Stimulated activated CD4-positive, alpha-beta T cell treated with anti-CD3 and anti-CD28 coated beads, Interleukin-1b, Interleukin-23, amount 100 ng/mL, for 24 hours (primary cell): Measurements from ENCODE around the gene CD3E.
"Not testable (repeated sequence)": the region's sequence is repeated elsewhere in the genome, so short reads cannot be mapped to it uniquely, and the experiment has no call there.

ENCODE experiments used
- DNase-seq, 4 experiments: peaks; one replicate each; pipeline ENCODE4 v3.0.0-alpha.2; 2020; ENCODE audit warnings: low read depth in 4 of 4, low spot score in 1 of 4

CD3E gene

GRCh38 chr11:118290923-118291322, 13.6 kb upstream of the CD3E start:
- DNase-seq, result no peak

- no peak for DNase-seq
Measured at GRCh38 chr11:118291477-118292135, 12.9 kb upstream of the CD3E start.

- no peak for DNase-seq
Measured at GRCh38 chr11:118294053-118294452, 10.5 kb upstream of the CD3E start.

GRCh38 chr11:118295199-118295598, 9.3 kb upstream of the CD3E start:
- DNase-seq, result no peak

GRCh38 chr11:118295815-118296454, 8.6 kb upstream of the CD3E start:
- no peak for DNase-seq

- DNase-seq, result no peak
Measured at GRCh38 chr11:118301600-118302195, 2.8 kb upstream of the CD3E start.

GRCh38 chr11:118304227-118304567, 333 bp upstream of the CD3E start:
- DNase-seq, result no peak

- DNase-seq, result no peak
Measured at GRCh38 chr11:118305726-118306125, 1.2 kb downstream of the CD3E start.

GRCh38 chr11:118306556-118306955, 2.0 kb downstream of the CD3E start:
- DNase-seq, result no peak

- not testable (repeated sequence) for DNase-seq
Measured at GRCh38 chr11:118308995-118309528, 4.5 kb downstream of the CD3E start.

GRCh38 chr11:118310271-118310670, 5.7 kb downstream of the CD3E start:
- DNase-seq, result no peak

GRCh38 chr11:118310781-118311485, 6.4 kb downstream of the CD3E start:
- no peak for DNase-seq

- no peak for DNase-seq
Measured at GRCh38 chr11:118311518-118311917, 7.0 kb downstream of the CD3E start.

GRCh38 chr11:118312328-118312727, 7.8 kb downstream of the CD3E start:
- no peak for DNase-seq

- no peak for DNase-seq
Measured at GRCh38 chr11:118313242-118313641, 8.7 kb downstream of the CD3E start.

- no peak for DNase-seq
Measured at GRCh38 chr11:118314988-118315411, 10.5 kb downstream of the CD3E start.

- no peak for DNase-seq
Measured at GRCh38 chr11:118318124-118318523, 13.6 kb downstream of the CD3E start.

GRCh38 chr11:118318581-118319336, 14.2 kb downstream of the CD3E start:
- no peak for DNase-seq

GRCh38 chr11:118319337-118319707, 14.8 kb downstream of the CD3E start:
- DNase-seq, result no peak

- no peak for DNase-seq
Measured at GRCh38 chr11:118320515-118320914, 16.0 kb downstream of the CD3E start.
